Stomach (tissue), 9 donors: ENCODE measurements around the gene KDM4E. TPM values are rescaled to one million over a fixed set of nuclear protein-coding genes. Genes with fewer than 3 reads are reported as not detected.
"Not testable (repeated sequence)": the region's sequence is repeated elsewhere in the genome, so short reads cannot be mapped to it uniquely, and the experiment has no call there.

Experiments
- DNase-seq, 2 donors: peaks; one replicate each; pipeline versions ENCODE4 v3.0.0 to v3.0.0-alpha.2; 2013 to 2019
- H3K27ac ChIP-seq, 5 donors: fragments of 200-600 bp in 4 of 5; sonication (generic) in 4 of 5; one replicate each; pipeline ENCODE4 v1.5.1; 2013 to 2019; ENCODE audit warnings: mild to moderate bottlenecking in 1 of 5, moderate library complexity in 1 of 5
- H3K27me3 ChIP-seq, 3 donors: fragments of 200-600 bp; sonication (generic); one replicate each; pipeline ENCODE4 v1.5.1; 2017 to 2019; ENCODE audit warnings: mixed run types in 1 of 3
- H3K36me3 ChIP-seq, 4 donors: fragments of 200-600 bp; sonication (generic); 1 replicate in 3 of 4; 2 replicates in 1 of 4; pipeline ENCODE4 v1.5.1; 2016 to 2019
- H3K4me1 ChIP-seq, 4 donors: fragments of 200-600 bp; sonication (generic); one replicate each; pipeline ENCODE4 v1.5.1; 2016 to 2019
- H3K4me3 ChIP-seq, 4 donors: fragments of 200-600 bp; sonication (generic) in 3 of 4; one replicate each; pipeline ENCODE4 v1.5.1; 2016 to 2019; ENCODE audit warnings: mild to moderate bottlenecking in 1 of 4
- H3K9me3 ChIP-seq, 4 donors: fragments of 200-600 bp; sonication (generic); one replicate each; pipeline ENCODE4 v1.5.1; 2016 to 2019
- EP300 ChIP-seq: sonication (generic); formaldehyde crosslinking; IDR thresholded peaks from one replicate; pipeline ENCODE4 v1.6.1; 2017; ENCODE audit warnings: antibody characterized with exemption
- POLR2A ChIP-seq, 4 donors: fragments of 450-650 bp; IDR thresholded peaks; one replicate each; pipeline ENCODE4 v1.6.1; 2016; ENCODE audit warnings: antibody characterized with exemption in 4 of 4, control low read depth in 2 of 4, mild to moderate bottlenecking in 1 of 4, moderate library complexity in 1 of 4
- POLR2AphosphoS5 ChIP-seq, 3 donors: sonication (generic); formaldehyde crosslinking; IDR thresholded peaks; one replicate each; pipeline ENCODE4 v1.6.1; 2016; ENCODE audit warnings: antibody characterized with exemption in 3 of 3
- WGBS, 5 donors: extraction: QIAGEN DNeasy Blood & Tissue Kit in 3 of 5; methylation state at CpG; one replicate each; pipeline versions ENCODE4 v1.1.5 to v1.1.7; 2013 to 2018; 5-methylcytosine and 5-hydroxymethylcytosine counted together
- intact Hi-C: fragments of 100-400 bp; cut with DNase I; formaldehyde crosslinking; loops from one replicate; pipeline ENCODE4 v1.15.1; 2023; ENCODE audit warnings: low total_unique reads
- polyA plus RNA-seq, 3 donors: library from polyadenylated mRNA; stranded (reverse); fragments of 200-250 nt; gene quantifications; one replicate each; pipeline ENCODE4 v1.2.3, GENCODE V29; 2013
- total RNA-seq, 5 donors: library from RNA; depleted of rRNA; stranded (reverse); fragments of >200 nt; gene quantifications; one replicate each; pipeline versions ENCODE4 v1.1.0 to v1.2.3, GENCODE V29; 2014 to 2016
- TF ChIP-seq, protein P1 (sequence below), 7 experiments: fragments of 450-650 bp in 4 of 7; fragments of 200-600 bp in 3 of 7; sonication (generic) in 3 of 7; IDR thresholded peaks; one replicate each; pipeline ENCODE4 v1.5.1; 2016 to 2019; ENCODE audit warnings: antibody characterized with exemption in 7 of 7, control low read depth in 2 of 7, mild to moderate bottlenecking in 1 of 7
- donor health status: healthy with polysubstance abuse.
- donor health status: Bipolar disorder and iron deficiency.
- donor health status: healthy.

KDM4E gene
- total and polyA plus RNA-seq, 8 donors = not detected

DNA sequence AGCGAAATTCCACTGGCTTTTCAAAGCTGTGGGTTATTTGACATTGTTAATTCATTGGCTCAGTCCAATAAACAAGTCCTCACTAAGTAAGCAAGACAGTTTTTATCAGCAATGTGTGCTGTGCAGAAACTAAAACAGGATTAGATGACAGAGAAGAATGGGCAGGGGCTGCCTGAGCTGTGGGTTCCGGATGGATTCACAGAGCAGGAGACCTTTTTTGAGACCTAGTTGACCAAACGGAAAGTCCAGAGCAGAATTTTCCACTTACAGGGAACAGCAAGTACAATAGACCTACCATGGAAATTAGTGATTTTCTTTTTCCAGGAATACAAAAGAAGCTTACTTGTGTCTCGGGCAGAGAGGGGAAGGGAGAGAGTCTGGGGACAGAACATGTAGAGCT lies 19.0 kb downstream of the KDM4E start:
- Histone ChIP-seq H3K9me3 (no peaks in the 10 kb centered on the region), H3K4me1 (no peaks in the 10 kb centered on the region), H3K27me3 (peaks cover 0 to 17% (median 0%) of the 10 kb centered on the region in 3 donors), H3K27ac (no peak overlapping the region), H3K36me3 (no peaks in the 10 kb centered on the region), H3K4me3 (no peak overlapping the region)
- WGBS, 5 donors = 30 to 51% (median 34%) methylated on average over 4 of the region's 4 CpGs
- no peak for DNase-seq
- intact Hi-C loops = no loop called here
- TF ChIP-seq POLR2AphosphoS5 (IDR thresholded peaks at IDR 0.05) (no peak), EP300 (no peak), POLR2A (IDR thresholded peaks at IDR 0.05) (no peak)
- TF ChIP-seq, protein P1, sequence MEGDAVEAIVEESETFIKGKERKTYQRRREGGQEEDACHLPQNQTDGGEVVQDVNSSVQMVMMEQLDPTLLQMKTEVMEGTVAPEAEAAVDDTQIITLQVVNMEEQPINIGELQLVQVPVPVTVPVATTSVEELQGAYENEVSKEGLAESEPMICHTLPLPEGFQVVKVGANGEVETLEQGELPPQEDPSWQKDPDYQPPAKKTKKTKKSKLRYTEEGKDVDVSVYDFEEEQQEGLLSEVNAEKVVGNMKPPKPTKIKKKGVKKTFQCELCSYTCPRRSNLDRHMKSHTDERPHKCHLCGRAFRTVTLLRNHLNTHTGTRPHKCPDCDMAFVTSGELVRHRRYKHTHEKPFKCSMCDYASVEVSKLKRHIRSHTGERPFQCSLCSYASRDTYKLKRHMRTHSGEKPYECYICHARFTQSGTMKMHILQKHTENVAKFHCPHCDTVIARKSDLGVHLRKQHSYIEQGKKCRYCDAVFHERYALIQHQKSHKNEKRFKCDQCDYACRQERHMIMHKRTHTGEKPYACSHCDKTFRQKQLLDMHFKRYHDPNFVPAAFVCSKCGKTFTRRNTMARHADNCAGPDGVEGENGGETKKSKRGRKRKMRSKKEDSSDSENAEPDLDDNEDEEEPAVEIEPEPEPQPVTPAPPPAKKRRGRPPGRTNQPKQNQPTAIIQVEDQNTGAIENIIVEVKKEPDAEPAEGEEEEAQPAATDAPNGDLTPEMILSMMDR (IDR thresholded peaks at IDR 0.05) = no peak

DNA sequence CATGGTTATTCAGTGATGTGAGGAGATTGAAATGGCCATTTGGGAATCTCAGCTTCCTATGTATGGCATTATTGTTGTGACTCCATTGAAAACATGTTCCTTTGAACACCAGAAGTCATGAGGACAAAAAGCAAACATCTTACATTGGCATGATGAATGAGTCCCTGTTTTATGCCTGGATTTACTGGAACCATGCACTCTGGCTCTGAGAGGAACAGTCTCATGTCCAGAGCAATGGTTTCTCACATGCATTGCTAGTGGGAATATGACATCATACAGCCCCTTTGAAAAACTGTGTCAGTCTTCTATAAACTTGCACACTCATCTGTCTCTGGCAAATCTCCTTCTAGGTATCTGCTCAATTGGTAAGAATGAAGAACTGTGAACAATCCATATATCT lies 20.8 kb downstream of the KDM4E start:
- H3K27me3 ChIP-seq = peaks cover 0 to 22% (median 0%) of the 10 kb centered on the region in 3 donors
- TF ChIP-seq POLR2A (IDR thresholded peaks at IDR 0.05) (no peak), POLR2AphosphoS5 (IDR thresholded peaks at IDR 0.05) (no peak), EP300 (no peak)
- TF ChIP-seq, protein P1 (IDR thresholded peaks at IDR 0.05) = no peak

DNA sequence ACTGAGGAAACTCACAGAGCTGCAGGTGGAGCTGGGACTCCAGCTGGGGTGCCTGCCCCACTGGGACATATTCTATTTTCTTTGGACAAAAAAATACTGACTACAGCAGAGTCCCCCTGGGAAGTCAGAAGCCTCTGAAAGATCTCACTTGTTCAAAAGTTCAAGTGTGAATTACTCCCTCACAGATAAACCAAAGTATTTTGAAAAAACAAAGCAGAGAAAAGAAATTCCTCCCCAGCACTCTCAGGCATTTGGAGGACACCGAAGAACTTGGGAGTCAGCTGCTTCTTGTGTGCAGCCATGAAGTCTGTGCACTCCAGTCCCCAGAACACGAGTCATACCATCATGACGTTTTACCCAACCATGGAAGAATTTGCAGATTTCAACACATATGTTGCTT lies 24.1 kb downstream of the KDM4E start, which contains the start of gene KDM4F:
TSS of gene KDM4F (plus strand) at position 301 of the 400 bp plus-strand sequence.
- H3K9me3 ChIP-seq, DNase-seq, H3K4me3 ChIP-seq, intact Hi-C loops, H3K27ac ChIP-seq, H3K4me1 ChIP-seq, H3K36me3 ChIP-seq: not testable (repeated sequence)
- H3K27me3 ChIP-seq = peaks cover 0 to 16% (median 0%) of the 10 kb centered on the region in 3 donors
- WGBS, 5 donors = 42 to 83% (median 70%) methylated on average over 3 of the region's 3 CpGs

More for the DNA sequence above, 20.8 kb downstream of the KDM4E start:
- no peaks in the 10 kb centered on the region for H3K36me3 ChIP-seq
- intact Hi-C loops = no loop called here
- no peaks in the 10 kb centered on the region for H3K9me3 ChIP-seq
- H3K27ac ChIP-seq = no peak overlapping the region
- no peaks in the 10 kb centered on the region for H3K4me1 ChIP-seq
- DNase-seq = no peak
- H3K4me3 ChIP-seq = no peak overlapping the region

DNA sequence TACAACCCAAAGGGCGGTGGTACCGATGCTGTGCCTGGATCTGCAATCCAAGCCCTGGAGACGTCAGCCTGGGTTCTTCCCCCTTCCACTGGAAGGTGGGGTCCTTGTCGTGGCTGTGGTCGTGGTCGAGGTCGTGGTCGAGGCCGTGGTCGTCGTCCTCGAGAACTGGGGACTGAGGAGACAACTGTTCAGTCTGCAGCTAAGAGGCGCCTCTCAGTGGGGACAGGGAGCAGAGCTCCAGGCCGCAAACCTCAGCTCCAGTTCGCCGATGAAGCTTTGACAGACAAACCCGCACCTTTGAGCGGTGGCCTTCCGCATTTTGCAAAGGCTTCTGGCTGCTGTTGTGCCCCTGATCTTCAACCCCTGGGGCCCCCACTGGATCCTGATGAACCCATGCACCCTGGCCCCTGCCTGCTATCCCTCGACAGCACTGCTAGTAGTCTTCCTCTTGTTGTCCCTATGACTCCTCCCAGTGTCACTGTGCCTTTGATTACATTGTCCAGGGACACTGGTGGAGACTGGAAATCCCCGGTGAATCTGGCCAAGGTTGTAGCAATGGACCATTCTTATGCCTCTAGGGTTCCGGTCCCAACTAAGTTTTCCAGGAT lies 25.6 kb downstream of the KDM4E start:
- Histone ChIP-seq H3K27me3 (peaks cover 0 to 18% (median 0%) of the 10 kb centered on the region in 3 donors), H3K36me3 (no peaks in the 10 kb centered on the region), H3K9me3 (no peaks in the 10 kb centered on the region), H3K27ac (no peak overlapping the region), H3K4me3 (no peak overlapping the region), H3K4me1 (no peaks in the 10 kb centered on the region)
- intact Hi-C loops = no loop called here
- TF ChIP-seq, protein P1 (IDR thresholded peaks at IDR 0.05) = no peak
- TF ChIP-seq POLR2A (IDR thresholded peaks at IDR 0.05) (no peak), POLR2AphosphoS5 (IDR thresholded peaks at IDR 0.05) (no peak), EP300 (no peak)
- WGBS, 5 donors = 90 to 98% (median 95%) methylated on average over 6 to 22 of the region's 22 CpGs
- DNase-seq = no peak

DNA sequence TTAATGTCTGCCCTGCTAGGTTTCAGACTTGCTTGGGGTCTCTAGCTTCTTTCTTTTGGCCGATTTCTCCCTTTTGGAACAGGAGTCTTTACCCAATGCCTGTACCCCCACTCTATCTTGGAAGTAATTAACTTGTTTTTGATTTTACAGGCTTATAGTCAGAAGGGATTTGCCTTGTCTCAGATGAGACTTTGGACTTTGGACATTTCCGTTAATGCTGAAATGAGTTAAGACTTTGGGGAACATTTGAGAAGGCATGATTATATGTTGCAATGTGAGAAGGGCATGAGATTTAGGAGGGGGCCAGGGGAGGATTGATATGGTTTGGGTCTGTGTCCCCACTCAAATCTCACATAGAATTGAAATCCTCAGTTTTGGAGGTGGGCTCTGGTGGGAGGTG lies 29.3 kb downstream of the KDM4E start:
- H3K36me3 ChIP-seq = no peaks in the 10 kb centered on the region
- intact Hi-C loops = no loop called here
- 56 to 75% (median 60%) methylated on average over 2 of the region's 2 CpGs for WGBS, 5 donors
- H3K4me1 ChIP-seq = no peaks in the 10 kb centered on the region
- no peak overlapping the region for H3K27ac ChIP-seq
- H3K4me3 ChIP-seq = no peak overlapping the region
- peaks cover 0 to 18% (median 0%) of the 10 kb centered on the region in 3 donors for H3K27me3 ChIP-seq
- DNase-seq = no peak
- H3K9me3 ChIP-seq = no peaks in the 10 kb centered on the region
- TF ChIP-seq, protein P1 (IDR thresholded peaks at IDR 0.05) = no peak
- TF ChIP-seq POLR2A (IDR thresholded peaks at IDR 0.05) (no peak), POLR2AphosphoS5 (IDR thresholded peaks at IDR 0.05) (no peak), EP300 (no peak)
